Activated CD4-positive, CD25-positive, alpha-beta regulatory T cell treated with anti-CD3 and anti-CD28 coated beads, Interleukin-2, amount 50 U/mL, for 24 hours (primary cell): ENCODE measurements around the gene NFIC.

Experiments
- ATAC-seq, 2 donors: fragments of 150-1000 bp; cut with Tn5 transposase; one replicate each; pipeline ENCODE4 v1.10.0; 2021; ENCODE audit warnings: mild to moderate bottlenecking in 1 of 2, moderate library complexity in 1 of 2

The NFIC gene

DNA sequence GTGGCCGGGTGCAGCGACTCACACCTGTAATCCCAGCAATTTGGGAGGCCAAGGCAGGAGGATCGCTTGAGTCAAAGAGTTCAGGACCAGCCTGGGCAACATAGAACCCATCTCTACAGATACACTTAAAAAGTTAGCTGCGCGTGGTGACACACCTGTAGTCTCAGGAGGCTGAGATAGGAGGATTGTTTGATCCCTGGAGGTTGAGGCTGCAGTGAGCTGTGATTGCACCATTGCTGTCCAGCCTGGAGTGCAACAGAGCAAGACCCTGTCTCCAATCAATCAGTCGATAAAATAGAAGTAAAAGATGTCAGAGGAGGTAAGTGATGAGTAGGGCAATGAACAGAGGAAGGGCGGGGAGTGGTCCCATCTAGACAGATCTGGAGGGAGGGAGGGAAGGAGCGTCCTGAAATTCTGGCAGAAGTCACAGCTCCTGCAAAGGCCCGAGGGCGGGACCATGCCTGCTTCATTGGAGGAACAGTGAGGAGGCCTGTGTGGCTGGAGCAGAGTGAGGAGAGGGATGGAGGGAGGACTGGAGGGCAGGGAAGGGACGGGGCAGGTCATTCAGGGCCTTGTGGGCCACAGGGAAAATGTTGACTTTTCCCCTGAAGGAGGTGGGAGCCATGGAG, 104.2 kb downstream of the NFIC start:
- no peak for ATAC-seq

DNA sequence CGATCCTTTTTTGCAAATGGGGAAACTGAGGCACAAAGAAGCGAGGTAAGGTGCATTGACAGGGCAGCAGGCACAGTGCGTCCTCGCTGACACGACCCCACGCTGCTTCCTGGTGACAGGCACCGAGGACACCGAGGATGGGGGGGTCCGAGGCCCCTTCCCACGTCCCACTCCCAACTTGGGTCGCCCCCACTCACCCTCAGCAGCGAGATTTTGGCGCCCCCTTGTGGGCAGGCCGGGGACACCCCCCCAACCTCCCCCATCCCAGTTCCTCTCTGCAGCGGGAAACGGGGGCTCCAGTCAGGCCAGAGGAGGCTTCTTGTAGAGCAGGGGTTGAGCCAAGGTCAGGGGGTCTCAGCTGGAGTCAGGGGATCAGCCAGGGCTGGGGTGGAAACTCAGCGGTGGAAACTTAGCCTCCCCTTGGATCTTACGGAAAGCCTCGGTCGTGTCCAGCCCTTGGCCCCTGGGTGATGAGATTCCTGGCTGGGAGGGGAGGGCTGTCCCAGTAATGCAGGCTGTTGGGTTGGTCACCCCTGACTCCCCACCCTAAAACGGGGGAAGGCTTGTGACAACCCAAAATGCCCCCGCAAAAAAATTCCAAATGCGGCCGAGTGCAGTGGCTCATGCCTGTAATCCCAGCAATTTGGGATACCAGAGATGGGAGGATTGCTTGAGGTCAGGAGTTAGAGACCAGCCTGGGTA, 105.7 kb downstream of the NFIC start:
- no peak for ATAC-seq

DNA sequence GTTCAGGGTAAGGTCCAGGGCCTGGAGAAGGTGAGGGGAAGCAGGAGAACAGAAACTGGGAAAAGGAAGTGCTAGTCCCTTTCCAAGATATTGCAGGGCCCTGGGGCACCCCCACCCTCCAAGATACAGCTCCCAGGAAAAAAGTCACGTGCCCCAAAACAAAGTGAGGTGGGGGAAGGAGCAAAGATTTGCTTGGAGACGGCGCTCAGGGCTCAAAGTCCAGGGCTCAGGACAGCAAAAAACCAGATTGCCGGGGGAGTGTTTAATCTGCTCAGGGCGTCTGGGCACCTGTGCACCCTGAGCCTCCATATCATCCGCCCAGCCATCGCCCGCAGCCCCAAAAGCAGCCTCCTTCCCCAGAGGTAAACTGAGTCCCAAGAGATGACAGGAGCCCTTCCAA, 107.6 kb downstream of the NFIC start:
- no peak for ATAC-seq

DNA sequence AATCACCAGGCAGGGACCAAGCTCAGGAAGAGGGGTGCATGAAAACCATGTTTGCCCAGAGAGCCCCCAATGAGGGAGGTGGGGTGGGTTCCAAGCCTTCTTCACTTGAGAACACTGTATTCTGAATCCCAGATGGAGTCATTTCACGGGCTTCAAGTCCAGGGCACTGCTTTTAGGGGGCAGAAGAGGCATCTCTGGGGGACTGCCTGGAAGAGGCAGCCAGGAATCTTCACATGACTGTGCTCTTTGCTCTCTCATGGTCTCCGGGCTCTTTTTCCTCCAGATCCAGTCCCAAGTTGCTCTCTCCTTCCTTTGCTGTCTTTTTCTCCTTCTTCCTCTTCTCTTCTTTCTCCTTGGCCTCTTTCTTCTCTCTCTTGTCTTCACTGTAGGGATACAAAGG, 108.2 kb downstream of the NFIC start:
- ATAC-seq = no peak

DNA sequence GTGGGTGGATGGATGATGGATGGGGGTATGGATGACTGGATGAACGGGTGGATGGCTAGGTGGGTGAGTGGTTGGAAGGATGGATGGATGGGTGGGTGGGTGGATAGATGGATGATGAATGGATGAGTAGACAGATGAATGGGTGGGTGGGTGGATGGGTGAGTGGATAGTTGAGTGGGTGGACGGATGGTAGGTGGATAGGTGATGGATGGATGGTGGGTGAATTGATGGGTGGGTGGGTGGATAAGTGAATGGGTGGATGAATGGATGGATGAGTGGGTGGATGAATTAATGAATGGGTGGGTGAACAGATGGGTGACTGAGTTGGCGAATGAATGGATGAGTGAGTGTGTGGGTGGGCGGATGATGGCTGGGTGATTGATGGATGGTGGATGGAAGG, 109.1 kb downstream of the NFIC start:
- ATAC-seq = no peak

DNA sequence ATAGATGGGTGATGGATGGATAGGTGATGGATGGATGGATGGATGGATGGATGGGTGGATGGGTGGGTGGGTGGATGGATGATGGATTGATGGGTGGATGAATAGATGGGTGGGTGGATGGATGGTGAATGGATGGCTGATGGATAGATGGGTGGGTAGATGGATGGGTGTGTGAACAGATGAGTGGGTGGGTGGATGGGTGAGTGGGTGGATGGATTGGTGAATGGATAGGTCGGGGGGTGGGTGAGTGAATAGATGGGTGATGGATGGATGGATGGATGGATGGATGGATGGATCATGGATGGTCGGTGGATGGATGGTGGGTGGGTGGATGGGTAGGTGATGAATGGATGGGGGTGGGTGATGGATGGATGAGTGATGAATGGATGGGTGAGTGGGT, 110.4 kb downstream of the NFIC start:
- ATAC-seq = no peak

DNA sequence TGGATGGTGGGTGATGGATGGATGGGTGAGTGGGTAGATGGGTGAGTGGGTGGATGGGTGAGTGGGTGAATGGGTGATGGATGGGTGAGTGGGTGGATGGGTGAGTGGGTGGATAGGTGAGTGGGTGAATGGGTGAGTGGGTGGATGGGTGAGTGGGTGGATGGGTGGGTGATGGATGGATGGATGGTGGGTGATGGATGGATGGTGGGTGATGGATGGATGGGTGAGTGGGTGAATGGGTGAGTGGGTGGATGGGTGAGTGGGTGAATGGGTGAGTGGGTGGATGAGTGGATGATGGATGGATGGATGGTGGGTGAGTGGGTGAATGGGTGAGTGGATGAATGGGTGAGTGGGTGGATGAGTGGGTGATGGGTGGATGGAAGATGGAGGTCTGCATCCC, 111.1 kb downstream of the NFIC start:
- ATAC-seq = no peak

DNA sequence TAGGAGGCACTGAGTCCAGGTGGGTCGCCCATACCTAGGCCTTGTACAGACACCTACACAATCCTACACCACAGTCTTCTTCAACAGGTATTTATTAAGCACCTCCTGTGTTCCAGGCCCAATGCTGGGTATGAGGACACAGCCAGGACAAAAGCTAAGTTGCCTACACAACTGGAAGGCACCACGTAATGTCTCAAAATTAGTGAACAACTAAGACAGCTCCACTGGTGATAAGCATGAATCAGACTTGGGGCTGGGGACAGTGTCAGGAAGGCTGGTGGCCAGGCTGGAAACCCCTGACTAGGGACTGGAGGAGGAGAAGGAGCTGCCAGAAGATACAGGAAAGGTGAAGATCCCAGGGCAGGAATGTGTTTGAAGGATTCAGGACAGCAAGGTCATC, 111.6 kb downstream of the NFIC start:
- no peak for ATAC-seq

DNA sequence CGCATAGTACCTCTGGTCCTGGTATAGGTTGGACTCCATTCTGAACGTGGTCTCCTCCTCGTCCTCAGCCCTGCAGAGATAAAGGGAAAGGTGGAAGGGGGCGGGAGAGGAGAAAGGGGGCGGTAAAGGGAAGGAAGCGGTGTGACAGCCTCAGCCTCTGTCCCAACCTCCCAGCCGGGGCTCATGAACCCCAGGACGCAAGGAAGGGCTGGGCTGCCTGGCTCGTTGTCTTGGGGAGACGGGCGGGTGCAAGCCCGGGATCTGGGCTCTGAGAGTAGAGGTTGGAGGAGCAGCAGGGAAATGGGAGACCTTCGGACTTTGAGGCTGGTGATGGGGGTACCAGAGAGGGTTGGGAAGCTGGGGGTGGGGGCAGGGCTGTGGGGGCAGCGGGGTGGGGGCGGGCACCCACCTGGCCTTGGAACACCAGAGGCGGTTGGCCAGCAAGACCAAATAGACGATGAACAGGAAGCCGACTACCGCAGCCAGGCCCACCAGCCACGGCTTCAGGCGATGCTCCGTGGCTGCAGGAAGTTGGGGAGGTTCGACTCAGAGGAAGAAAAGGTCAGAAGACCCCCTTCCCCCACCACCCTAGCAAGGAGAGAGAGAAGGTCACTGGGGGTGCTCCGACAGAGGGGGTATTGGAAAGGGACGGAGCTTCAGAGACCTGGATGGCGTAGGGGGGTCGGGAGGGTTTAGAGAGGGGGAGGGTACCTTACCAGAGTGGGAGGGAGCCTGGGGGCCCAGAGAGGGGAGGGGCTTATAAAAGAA, 112.2 kb downstream of the NFIC start:
- peak; percentile 9 to 18 for ATAC-seq

DNA sequence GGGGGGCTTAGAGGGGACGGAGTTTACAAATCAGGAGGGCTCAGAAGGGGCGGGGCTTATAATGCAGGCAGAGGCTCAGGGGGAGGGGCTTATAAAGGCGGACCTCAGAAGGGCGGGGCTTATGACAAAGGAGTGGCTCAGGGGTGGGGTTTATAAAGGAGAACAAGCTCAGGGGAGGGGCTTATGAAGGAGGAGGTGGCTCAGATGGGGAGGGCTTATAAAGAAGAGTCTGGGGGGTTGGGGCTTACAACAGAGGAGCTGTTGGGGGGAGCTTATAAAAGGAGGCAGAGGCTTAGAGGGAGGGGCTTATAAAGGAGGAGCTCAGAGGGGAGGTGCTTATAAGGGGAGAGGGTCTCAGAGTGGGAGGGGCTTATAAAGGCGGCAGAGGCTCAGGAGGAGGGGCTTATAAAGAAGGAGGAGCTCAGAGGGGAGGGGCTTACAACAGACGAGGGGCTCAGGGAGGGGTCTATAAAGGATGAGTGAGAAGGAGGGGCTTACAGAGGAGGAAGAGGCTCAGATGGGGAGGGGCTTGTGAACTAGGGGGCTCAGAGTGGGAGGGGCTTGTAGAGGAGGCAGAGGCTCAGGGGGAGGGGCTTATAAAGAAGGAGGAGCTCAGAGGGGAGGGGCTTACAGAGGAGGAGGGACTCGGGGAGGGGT, 112.9 kb downstream of the NFIC start:
- ATAC-seq = peak; percentile 56 to 60

DNA sequence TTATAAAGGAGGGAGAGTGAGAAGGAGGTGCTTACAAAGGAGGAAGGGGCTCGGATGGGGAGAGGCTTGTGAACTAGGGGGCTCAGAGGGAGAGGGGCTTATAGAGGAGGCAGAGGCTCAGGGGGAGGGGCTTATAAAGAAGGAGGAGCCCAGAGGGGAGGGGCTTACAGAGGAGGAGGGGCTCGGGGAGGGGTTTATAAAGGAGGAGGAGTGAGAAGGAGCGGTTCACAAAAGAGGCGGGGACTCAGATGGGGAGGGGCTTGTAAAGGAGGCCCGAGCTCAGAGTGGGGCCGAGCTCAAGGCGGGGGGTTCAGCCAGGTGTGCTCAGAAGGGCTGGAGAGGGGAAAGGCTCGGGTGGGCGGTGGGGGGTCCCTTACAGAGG, 113.4 kb downstream of the NFIC start:
- no peak for ATAC-seq

DNA sequence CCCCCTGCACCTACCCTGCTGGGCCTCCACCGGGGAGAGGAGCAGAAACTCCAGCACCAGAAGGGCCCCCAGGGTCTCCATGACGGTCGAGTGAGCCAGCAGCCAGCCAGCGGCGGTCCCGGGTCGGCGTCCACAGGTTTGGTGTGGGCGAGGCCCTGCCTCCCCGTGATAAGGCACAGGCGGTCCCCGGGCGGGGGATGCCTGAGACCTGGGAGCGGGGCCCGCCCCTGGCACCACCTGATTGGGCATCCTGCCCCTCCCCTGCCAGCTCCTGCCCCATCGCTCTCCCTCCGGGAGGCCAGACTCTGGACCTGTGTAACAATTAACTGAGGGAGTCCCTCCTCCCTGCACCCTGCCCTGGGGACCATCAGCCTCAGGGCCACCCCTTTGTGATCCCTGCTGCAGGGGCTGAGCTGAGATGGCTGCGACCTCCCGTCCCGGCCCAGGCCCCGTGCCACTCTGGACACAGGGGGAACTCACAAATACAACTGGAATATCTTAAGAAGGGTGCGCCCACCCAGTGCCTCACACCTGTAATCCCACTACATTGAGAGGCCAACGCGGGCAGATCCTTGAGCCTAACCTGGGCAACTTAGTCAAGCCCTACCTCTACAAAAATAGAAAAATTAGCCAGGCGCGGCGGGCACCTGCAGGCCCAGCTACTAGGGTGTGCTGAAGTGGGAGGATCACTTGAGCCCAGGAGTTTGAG, 114.2 kb downstream of the NFIC start, which contains the start of gene SMIM24:
Gene SMIM24 (minus strand): TSS at position 143 of the 709 bp plus-strand sequence. CDS start 62 bp downstream, at position 81.
- no peak for ATAC-seq

DNA sequence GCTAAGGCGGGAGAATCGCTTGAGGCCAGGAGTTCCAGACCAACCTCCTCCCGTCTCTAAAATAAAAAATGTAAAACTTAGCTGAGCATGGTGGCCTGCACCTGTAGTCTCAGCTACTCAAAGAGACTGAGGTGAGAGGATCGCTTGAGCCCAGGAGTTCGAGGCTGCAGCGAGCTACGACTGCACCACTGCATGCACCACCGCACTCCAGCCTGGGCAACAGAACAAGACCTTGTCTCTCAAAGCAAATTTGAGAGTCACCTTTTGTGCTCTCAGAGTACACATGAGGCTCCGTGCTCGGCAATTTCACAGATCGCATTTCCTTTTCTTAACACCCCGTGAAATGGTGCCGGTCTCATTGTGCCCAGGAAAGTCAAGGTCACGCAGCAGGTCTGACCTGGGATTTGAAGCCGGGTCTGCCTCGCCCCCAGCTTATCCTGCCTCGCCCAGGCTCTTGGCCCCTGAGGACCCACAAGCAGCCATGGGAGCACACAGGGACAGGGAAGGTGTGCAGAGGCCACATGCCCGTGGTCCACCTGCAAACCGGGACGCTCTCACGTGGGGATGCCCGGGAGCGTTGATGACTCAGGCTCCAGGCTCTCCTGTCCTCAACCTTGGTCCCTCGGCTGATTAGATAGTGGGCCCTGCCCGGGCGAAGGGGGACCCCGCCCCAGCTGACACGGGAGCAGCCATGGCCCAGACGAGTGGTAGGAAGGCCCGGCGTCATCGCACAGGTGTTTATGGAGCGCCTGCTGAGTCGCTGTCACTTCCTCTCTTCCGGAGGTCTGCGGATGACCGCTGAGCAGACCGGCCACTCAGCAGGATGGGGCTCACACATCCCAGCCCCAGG, 115.1 kb downstream of the NFIC start:
- no peak for ATAC-seq

DNA sequence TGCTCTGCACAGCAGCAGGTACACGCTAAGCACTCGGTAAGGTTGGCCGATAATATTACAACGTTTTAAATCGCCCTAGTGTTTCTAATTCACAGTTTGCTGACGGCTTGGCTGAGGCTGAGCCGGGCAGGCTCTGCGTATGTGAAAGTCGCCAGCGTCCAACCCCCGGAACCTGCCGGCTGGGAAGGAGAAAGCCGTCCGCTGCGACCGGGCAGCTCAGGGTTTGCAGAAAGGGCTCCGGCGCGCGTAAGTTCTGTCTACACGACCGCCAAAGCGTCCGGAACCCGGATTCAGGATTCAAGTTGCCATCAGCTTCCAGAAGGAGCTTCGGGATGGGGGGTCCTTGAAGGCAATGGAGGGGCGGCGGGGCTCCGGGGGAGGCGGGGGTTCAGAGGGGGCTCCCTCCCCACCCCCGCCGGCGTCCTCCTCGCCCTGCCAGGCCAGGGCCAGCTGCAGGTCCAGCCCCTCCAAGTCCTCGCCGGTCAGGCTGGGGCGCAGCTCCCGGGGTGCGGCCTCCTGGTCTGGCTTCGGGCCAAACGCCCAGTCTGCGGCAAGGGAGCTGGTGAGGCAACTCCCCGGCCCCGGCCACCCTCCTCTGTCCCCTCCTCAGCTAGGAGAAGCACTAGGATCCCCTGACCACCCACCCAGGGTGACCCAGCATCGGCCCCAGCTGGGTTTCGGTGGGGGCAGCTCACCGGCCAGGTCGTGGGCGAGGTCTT, 116.3 kb downstream of the NFIC start:
- ATAC-seq = no peak

DNA sequence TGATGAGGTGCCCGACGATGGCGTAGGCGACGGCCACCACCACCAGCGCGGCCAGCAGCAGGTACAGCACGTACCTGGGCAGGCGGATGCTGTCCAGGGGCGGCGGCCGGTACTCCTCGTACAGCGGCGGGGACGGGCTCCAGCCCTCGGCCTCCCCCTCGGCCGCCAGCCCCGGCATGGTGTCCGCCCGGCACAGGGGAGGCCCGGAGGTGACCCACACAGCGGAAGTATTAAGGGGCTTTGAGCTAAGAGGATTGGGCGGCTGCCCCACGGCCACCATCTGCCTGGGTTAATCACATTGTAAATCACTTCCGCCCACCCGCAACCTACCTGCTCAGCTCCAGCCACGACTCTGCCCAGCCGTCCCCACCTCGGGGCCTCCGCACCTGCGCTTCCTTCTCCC, 116.8 kb downstream of the NFIC start, which contains the start of gene SMIM44:
Gene SMIM44 (minus strand): TSS at position 216 of the 403 bp plus-strand sequence. CDS start 38 bp downstream, at position 178.
- ATAC-seq = no peak

DNA sequence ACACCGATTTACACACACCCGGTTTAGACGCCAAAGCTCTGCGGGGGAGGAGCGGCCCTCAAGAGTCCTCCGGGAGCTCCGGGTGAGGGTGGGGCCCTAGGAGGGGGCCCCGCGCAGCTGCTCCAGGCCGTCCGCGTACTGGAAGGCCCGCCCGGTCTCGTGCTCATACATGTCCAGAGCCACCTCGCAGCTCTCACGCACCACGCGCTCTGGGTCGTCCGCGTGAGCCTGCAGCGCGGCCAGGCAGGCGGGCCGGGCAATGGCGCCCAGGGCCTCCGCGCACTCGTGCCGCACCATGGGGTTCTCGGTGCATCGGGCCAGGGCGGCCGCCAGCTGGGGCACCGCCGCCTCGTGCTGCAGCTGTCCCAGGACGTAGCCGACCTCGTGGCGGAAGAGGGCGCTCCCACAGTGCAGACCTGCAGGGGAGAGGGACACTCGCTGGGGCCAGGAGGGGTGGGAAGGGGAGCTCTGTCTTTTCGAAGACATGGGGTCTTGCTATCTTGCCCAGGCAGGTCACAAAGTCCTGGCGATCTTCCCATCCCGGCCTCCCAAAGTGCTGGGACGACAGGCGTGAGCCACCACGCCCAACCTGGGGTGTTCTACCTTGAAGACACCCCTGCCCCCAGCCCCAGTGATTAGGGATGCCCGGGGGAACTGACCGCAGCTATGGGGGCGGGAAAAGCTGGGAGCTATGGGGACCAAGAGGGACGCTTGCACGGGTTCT, 125.2 kb downstream of the NFIC start:
- ATAC-seq = no peak

DNA sequence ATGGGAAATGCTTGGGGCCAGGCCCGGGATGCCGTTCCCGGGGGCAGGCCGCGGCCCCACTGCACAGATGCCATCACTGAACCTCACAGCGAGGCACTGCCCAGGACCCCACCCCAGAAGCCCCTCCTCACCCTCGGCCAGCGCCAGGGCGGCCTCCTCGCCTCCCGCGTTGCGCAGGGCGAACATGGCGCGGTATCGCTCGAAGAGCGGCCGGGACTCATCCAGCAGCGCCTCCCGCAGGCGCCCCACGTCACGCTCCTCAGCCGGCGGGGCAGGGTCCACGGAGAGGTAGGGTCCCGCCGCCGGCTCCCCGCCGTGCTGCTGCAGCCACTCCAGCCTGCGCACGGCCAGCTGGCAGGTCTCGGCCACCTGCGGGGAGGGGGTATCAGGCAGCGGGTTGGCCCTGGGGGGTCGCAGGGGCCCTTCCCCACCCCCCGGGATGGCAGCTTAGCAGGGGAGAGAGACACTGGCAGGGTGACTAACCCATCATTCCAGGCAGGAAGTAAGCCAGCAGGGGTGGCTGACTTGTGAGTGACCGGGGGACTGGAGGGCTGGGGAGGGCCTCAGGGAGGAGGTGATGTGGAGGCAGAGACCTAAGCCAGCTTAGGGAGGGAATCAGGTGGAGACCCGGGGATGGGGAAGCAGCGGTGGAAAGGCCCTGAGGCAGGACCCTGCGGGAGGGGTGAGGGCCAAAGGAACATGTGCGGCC, 125.9 kb downstream of the NFIC start:
- no peak for ATAC-seq

DNA sequence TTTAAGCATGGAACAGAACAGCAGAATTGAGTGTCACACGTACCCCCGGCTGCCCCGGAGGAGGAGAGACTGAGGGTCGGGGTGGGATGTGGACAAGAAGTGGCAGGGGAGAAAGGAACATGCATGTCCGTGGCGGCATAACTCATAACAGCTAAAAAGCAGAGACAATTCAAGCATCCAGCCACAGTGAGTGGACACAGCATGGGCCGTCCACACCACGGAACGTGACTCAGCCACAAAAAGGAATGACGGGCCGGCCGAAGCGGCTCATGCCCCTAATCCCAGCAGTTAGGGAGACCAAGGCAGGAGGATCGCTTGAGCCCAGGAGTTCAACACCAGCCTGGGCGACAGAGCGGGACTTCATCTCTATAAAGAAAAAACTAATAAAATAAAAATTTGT, 126.5 kb downstream of the NFIC start:
- ATAC-seq = no peak

DNA sequence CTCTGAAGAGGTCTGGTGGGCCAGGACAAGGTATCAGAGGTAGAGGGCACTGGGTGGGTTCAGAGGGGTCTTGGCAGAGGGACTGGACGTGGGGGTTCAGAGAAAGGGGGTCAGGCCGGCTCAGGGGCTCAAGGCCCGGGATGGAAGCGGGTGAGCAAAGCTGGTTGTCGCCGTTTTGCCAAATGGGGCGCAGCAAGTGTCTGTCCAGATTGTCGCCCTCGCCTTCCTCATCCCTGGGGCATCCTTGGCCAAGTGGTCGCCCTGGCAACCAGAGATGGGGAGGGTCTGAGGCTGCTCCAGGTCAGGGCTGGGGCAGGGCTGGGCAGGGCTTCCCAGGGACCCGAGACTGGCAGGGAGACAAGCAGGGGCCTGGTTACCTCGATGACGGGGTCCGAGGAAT, 127.3 kb downstream of the NFIC start:
- ATAC-seq = no peak

DNA sequence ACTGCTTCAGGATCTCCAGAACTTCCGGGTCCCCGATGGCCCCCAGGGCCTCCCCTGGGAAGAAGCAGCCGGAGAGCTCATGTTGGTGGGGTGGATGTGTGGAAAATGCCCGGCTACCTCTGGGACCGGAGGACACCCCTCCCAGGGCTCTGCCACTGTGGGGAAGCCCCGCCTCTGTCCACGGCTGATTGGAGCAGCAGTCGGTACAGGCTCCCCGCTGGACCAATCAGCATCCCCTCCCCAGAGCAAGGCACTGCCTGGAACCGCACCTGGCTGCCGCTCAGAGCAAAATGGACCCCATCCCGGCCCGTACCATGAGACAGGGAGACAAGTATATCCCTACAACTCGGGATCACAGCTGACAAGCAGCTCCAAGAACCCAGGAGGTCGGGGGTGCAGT, 127.7 kb downstream of the NFIC start:
- ATAC-seq = peak; percentile 58 to 69
